Skeletal muscle satellite cell (primary cell): Measurements from ENCODE around the gene GPR183. TPM values are rescaled to one million over a fixed set of nuclear protein-coding genes. Genes with fewer than 3 reads are reported as not detected.
A peak's percentile ranks its signal among the peaks of the same experiment; 100 is the strongest.

Source experiments
- H3K27me3 ChIP-seq: 2 replicates; pipeline ENCODE4 v1.7.0; 2013; ENCODE audit warnings: low read length; ENCODE audit not compliant: control insufficient read depth, insufficient read depth
- H3K36me3 ChIP-seq: 2 replicates; pipeline ENCODE4 v1.7.0; 2013; ENCODE audit warnings: mild to moderate bottlenecking, control low read depth, low read length; ENCODE audit not compliant: insufficient read depth
- H3K4me1 ChIP-seq: 2 replicates; pipeline ENCODE4 v1.7.0; 2013; ENCODE audit warnings: low read length; ENCODE audit not compliant: control insufficient read depth, insufficient read depth
- H3K4me2 ChIP-seq: 2 replicates; pipeline ENCODE4 v1.7.0; 2013; ENCODE audit warnings: mild to moderate bottlenecking, low read length
- H3K4me3 ChIP-seq: 2 replicates; pipeline ENCODE4 v1.7.0; 2013; ENCODE audit warnings: low read length
- H3K9ac ChIP-seq: 2 replicates; pipeline ENCODE4 v1.7.0; 2013; ENCODE audit warnings: mild to moderate bottlenecking, low read depth, low read length, moderate library complexity
- H3K9me3 ChIP-seq: replicated peaks from 2 replicates; pipeline ENCODE4 v1.7.0; 2013; ENCODE audit warnings: mild to moderate bottlenecking, control low read depth, low read length
- total RNA-seq: library from RNA; depleted of rRNA; stranded (reverse); fragments of >200 nt; gene quantifications from 2 replicates; pipeline ENCODE4 v1.2.3, GENCODE V29; 2012; rRNA removed

GPR183 gene
- total RNA-seq, result not detected in 2 replicates

- H3K4me1 ChIP-seq, result peaks cover 52% of the 10 kb centered on the region
- peak within 1 kb of the TSS; percentile 60 for H3K9ac ChIP-seq
- no peak within 1 kb of the TSS for H3K4me3 ChIP-seq
- no peaks in the 10 kb centered on the region for H3K27me3 ChIP-seq
- H3K9me3 ChIP-seq, result no peaks in the 10 kb centered on the region
- H3K36me3 ChIP-seq, result no peaks in the 10 kb centered on the region
- H3K4me2 ChIP-seq, result peak within 1 kb of the TSS; percentile 62
Observed at GRCh38 chr13:99307247-99307646, at the start of gene GPR183. Gene GPR183 (minus strand): TSS chr13:99307399. CDS start chr13:99296145, 11,254 bp downstream.

- Histone ChIP-seq H3K9ac (no peak overlapping the region), H3K4me2 (peak overlapping the region; percentile 42), H3K4me1 (peaks cover 15% of the 10 kb centered on the region), H3K36me3 (peaks cover 20% of the 10 kb centered on the region), H3K4me3 (no peak overlapping the region), H3K9me3 (no peaks in the 10 kb centered on the region), H3K27me3 (no peaks in the 10 kb centered on the region)
Observed at GRCh38 chr13:99356262-99357091, 49.3 kb upstream of the GPR183 start.

- Histone ChIP-seq H3K36me3 (peaks cover 20% of the 10 kb centered on the region), H3K4me1 (peaks cover 15% of the 10 kb centered on the region)
Observed at GRCh38 chr13:99356012-99356261, 48.7 kb upstream of the GPR183 start.

GRCh38 chr13:99355267-99356011 lies 48.2 kb upstream of the GPR183 start:
- Histone ChIP-seq H3K4me1 (peaks cover 15% of the 10 kb centered on the region), H3K9ac (no peak overlapping the region), H3K36me3 (peaks cover 20% of the 10 kb centered on the region), H3K4me2 (no peak overlapping the region), H3K4me3 (no peak overlapping the region), H3K9me3 (no peaks in the 10 kb centered on the region), H3K27me3 (no peaks in the 10 kb centered on the region)

More at GRCh38 chr13:99356012-99356261, 48.7 kb upstream of the GPR183 start:
- H3K4me2 ChIP-seq, result peak overlapping the region; percentile 42
- H3K9ac ChIP-seq, result no peak overlapping the region
- H3K9me3 ChIP-seq, result no peaks in the 10 kb centered on the region
- H3K4me3 ChIP-seq, result no peak overlapping the region
- no peaks in the 10 kb centered on the region for H3K27me3 ChIP-seq

GRCh38 chr13:99354371-99354951 lies 47.3 kb upstream of the GPR183 start:
- H3K4me2 ChIP-seq, result no peak overlapping the region
- H3K9me3 ChIP-seq, result no peaks in the 10 kb centered on the region
- H3K36me3 ChIP-seq, result peaks cover 13% of the 10 kb centered on the region
- H3K4me3 ChIP-seq, result no peak overlapping the region
- no peaks in the 10 kb centered on the region for H3K27me3 ChIP-seq
- no peak overlapping the region for H3K9ac ChIP-seq
- peaks cover 15% of the 10 kb centered on the region for H3K4me1 ChIP-seq

GRCh38 chr13:99353836-99354235 lies 46.6 kb upstream of the GPR183 start:
- Histone ChIP-seq H3K9me3 (no peaks in the 10 kb centered on the region), H3K36me3 (peaks cover 13% of the 10 kb centered on the region), H3K9ac (no peak overlapping the region), H3K27me3 (no peaks in the 10 kb centered on the region), H3K4me2 (no peak overlapping the region), H3K4me1 (peaks cover 15% of the 10 kb centered on the region), H3K4me3 (no peak overlapping the region)

GRCh38 chr13:99353246-99353600 lies 46.0 kb upstream of the GPR183 start:
- Histone ChIP-seq H3K4me2 (no peak overlapping the region), H3K9ac (no peak overlapping the region), H3K36me3 (peaks cover 13% of the 10 kb centered on the region), H3K4me1 (peaks cover 15% of the 10 kb centered on the region), H3K4me3 (no peak overlapping the region), H3K9me3 (no peaks in the 10 kb centered on the region), H3K27me3 (no peaks in the 10 kb centered on the region)

- Histone ChIP-seq H3K9ac (no peak overlapping the region), H3K27me3 (no peaks in the 10 kb centered on the region), H3K4me2 (no peak overlapping the region), H3K36me3 (peaks cover 10% of the 10 kb centered on the region), H3K9me3 (no peaks in the 10 kb centered on the region), H3K4me3 (no peak overlapping the region), H3K4me1 (peaks cover 16% of the 10 kb centered on the region)
Observed at GRCh38 chr13:99352351-99353245, 45.4 kb upstream of the GPR183 start.

- Histone ChIP-seq H3K27me3 (no peaks in the 10 kb centered on the region), H3K4me2 (no peak overlapping the region), H3K9ac (no peak overlapping the region), H3K9me3 (no peaks in the 10 kb centered on the region), H3K4me1 (peaks cover 10% of the 10 kb centered on the region), H3K36me3 (peaks cover 4% of the 10 kb centered on the region), H3K4me3 (no peak overlapping the region)
Observed at GRCh38 chr13:99351772-99352171, 44.6 kb upstream of the GPR183 start.

GRCh38 chr13:99350191-99350590 lies 43.0 kb upstream of the GPR183 start:
- H3K9me3 ChIP-seq, result no peaks in the 10 kb centered on the region
- H3K9ac ChIP-seq, result no peak overlapping the region
- peaks cover 2% of the 10 kb centered on the region for H3K4me1 ChIP-seq
- H3K4me2 ChIP-seq, result no peak overlapping the region
- no peak overlapping the region for H3K4me3 ChIP-seq
- H3K27me3 ChIP-seq, result no peaks in the 10 kb centered on the region
- peaks cover 4% of the 10 kb centered on the region for H3K36me3 ChIP-seq

- Histone ChIP-seq H3K27me3 (no peaks in the 10 kb centered on the region), H3K9ac (no peak overlapping the region), H3K9me3 (no peaks in the 10 kb centered on the region), H3K4me3 (no peak overlapping the region), H3K36me3 (peaks cover 10% of the 10 kb centered on the region), H3K4me2 (no peak overlapping the region), H3K4me1 (peaks cover 2% of the 10 kb centered on the region)
Observed at GRCh38 chr13:99347911-99348451, 40.8 kb upstream of the GPR183 start.
